Gastroesophageal sphincter (tissue), 3 donors: ENCODE measurements around the gene CYB5R2.

Experiments used
- CTCF ChIP-seq, 4 experiments: fragments of 200-600 bp in 2 of 4; fragments of 450-650 bp in 2 of 4; sonication (generic) in 1 of 4; IDR thresholded peaks; one replicate each; pipeline ENCODE4 v1.5.1; 2017 to 2019; ENCODE audit warnings: antibody characterized with exemption in 4 of 4, mild to moderate bottlenecking in 2 of 4, moderate library complexity in 2 of 4
- POLR2A ChIP-seq, 2 donors: fragments of 450-650 bp; IDR thresholded peaks; one replicate each; pipeline ENCODE4 v1.6.1; 2017; ENCODE audit warnings: antibody characterized with exemption in 2 of 2, mild to moderate bottlenecking in 2 of 2, moderate library complexity in 1 of 2

- TF ChIP-seq CTCF (IDR thresholded peaks at IDR 0.05): no peak
- TF ChIP-seq POLR2A (IDR thresholded peaks at IDR 0.05): no peak
Measured at GRCh38 chr11:7696424-7696823, 23.1 kb upstream of the CYB5R2 start.
